Lower leg skin (tissue), 4 donors: ENCODE measurements around the gene TMTC1. TPM values are rescaled to one million over a fixed set of nuclear protein-coding genes. Genes with fewer than 3 reads are reported as not detected.

ENCODE experiments used
- DNase-seq, 2 donors: peaks; one replicate each; pipeline ENCODE4 v3.0.0-alpha.2; 2019; ENCODE audit warnings: low spot score in 2 of 2
- H3K4me3 ChIP-seq: fragments of 200-600 bp; sonication (generic); 2 replicates; pipeline ENCODE4 v1.5.1; 2017; ENCODE audit warnings: mild to moderate bottlenecking, low read depth; ENCODE audit not compliant: poor library complexity, severe bottlenecking
- CTCF ChIP-seq, 3 donors: fragments of 450-650 bp; IDR thresholded peaks; one replicate each; pipeline ENCODE4 v1.5.1; 2016; ENCODE audit warnings: antibody characterized with exemption in 3 of 3, mild to moderate bottlenecking in 3 of 3, moderate library complexity in 2 of 3
- POLR2A ChIP-seq, 2 donors: fragments of 450-650 bp; IDR thresholded peaks; one replicate each; pipeline ENCODE4 v1.6.1; 2016 to 2017; ENCODE audit warnings: antibody characterized with exemption in 2 of 2, mild to moderate bottlenecking in 1 of 2, moderate library complexity in 1 of 2
- WGBS, 2 donors: methylation state at CpG; one replicate each; pipeline ENCODE4 v1.1.5; 2018; 5-methylcytosine and 5-hydroxymethylcytosine counted together
- intact Hi-C: fragments of 100-400 bp; cut with DNase I; formaldehyde crosslinking; loops from one replicate; pipeline ENCODE4 v1.15.0; 2023; ENCODE audit warnings: low total_unique reads
- total RNA-seq, 4 donors: library from RNA; depleted of rRNA; stranded (reverse); fragments of >200 nt; gene quantifications; one replicate each; pipeline ENCODE4 v1.1.0, GENCODE V29; 2016

The TMTC1 gene
- total RNA-seq, 4 donors from 2014 or later = 14.1 to 38.2 (median 18.5) TPM

GRCh38 chr12:29519585-29520182, 264.1 kb downstream of the TMTC1 start:
- no peak for DNase-seq
- intact Hi-C loops = no loop called here
- H3K4me3 ChIP-seq = no peak overlapping the region
- TF ChIP-seq CTCF (IDR thresholded peaks at IDR 0.05) (no peak), POLR2A (IDR thresholded peaks at IDR 0.05) (no peak)

GRCh38 chr12:29518407-29518806, 265.3 kb downstream of the TMTC1 start:
- TF ChIP-seq CTCF (IDR thresholded peaks at IDR 0.05) = no peak
- TF ChIP-seq POLR2A (IDR thresholded peaks at IDR 0.05) = no peak
- WGBS, 2 donors = 81 to 84% methylated on average over 2 of the region's 2 CpGs
- H3K4me3 ChIP-seq = no peak overlapping the region
- intact Hi-C loops = no loop called here
- no peak for DNase-seq

DNA sequence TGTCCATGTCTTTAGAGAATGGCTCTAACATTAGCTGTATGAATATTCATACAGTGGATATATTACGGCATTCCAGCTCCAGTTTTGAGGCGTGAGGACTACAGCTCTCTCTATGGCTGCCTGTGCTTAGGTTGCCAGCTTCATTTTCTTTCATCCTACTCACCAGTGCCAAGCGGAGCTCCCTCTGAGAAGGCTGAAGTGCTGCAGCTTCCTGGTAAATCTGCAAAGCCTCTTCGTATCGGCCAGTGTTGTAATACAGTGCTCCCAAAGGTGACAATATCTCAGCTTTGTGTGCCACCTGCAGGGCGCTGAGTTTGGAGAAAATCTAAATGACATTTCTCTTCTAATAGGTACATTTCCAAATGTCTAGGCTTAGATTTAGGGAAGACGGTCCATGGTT, 266.5 kb downstream of the TMTC1 start:
- no peak overlapping the region for H3K4me3 ChIP-seq
- DNase-seq = no peak
- TF ChIP-seq POLR2A (IDR thresholded peaks at IDR 0.05) = no peak
- no peak for TF ChIP-seq CTCF (IDR thresholded peaks at IDR 0.05)
- 80 to 82% methylated on average over 7 of the region's 7 CpGs for WGBS, 2 donors
- intact Hi-C loops = no loop called here

- H3K4me3 ChIP-seq = no peak overlapping the region
- WGBS, 2 donors = 54 to 57% methylated on average over 2 of the region's 2 CpGs
- no peak for TF ChIP-seq POLR2A (IDR thresholded peaks at IDR 0.05)
- no peak for TF ChIP-seq CTCF (IDR thresholded peaks at IDR 0.05)
- DNase-seq = no peak
- intact Hi-C loops = no loop called here
Observed at GRCh38 chr12:29516431-29516875, 267.3 kb downstream of the TMTC1 start.

DNA sequence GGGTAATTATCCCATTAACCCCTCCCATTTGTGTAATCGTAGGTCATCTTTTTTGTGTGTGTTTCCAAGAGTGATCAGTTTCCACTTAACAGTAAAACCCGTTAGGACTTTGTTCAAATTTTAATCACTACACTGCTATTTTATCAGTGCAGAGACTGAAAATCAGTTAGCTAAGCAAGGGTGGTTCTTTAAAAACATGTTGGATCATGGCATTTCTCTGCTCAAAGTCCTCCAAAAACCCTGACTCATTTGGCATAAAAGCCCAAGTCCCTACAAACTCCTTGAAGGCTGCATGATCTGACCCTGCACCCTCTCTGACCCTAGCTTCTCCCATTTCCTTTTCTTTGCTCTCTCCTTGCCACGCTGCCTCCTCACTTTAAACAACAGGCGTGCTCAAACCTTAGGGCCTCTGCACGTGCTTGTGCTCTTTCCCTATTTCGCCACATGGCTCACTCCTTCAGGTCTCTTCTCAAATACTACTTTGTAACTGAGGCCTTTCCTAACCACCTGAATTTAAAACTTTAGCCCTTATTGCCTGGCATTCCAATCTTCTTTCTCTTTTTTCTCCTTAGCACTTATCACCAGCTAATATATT, 273.1 kb downstream of the TMTC1 start:
- intact Hi-C loops = no loop called here
- H3K4me3 ChIP-seq = no peak overlapping the region
- no peak for TF ChIP-seq CTCF (IDR thresholded peaks at IDR 0.05)
- DNase-seq = no peak
- WGBS, 2 donors = 46 to 48% methylated on average over 6 of the region's 6 CpGs

GRCh38 chr12:29509503-29509902, 274.2 kb downstream of the TMTC1 start:
- H3K4me3 ChIP-seq = no peak overlapping the region
- WGBS, 2 donors = 91 to 92% methylated on average over 1 of the region's 1 CpG
- DNase-seq = no peak
- intact Hi-C loops = no loop called here
- no peak for TF ChIP-seq POLR2A (IDR thresholded peaks at IDR 0.05)
